GM18526 (cell line): ENCODE results near the gene KCNIP4.

Experiments used
- POLR2A ChIP-seq: IDR thresholded peaks from 3 replicates; pipeline ENCODE4 v1.6.1; 2011; ENCODE audit not compliant: insufficient read length; ENCODE audit errors: extremely low read depth

The KCNIP4 gene

DNA sequence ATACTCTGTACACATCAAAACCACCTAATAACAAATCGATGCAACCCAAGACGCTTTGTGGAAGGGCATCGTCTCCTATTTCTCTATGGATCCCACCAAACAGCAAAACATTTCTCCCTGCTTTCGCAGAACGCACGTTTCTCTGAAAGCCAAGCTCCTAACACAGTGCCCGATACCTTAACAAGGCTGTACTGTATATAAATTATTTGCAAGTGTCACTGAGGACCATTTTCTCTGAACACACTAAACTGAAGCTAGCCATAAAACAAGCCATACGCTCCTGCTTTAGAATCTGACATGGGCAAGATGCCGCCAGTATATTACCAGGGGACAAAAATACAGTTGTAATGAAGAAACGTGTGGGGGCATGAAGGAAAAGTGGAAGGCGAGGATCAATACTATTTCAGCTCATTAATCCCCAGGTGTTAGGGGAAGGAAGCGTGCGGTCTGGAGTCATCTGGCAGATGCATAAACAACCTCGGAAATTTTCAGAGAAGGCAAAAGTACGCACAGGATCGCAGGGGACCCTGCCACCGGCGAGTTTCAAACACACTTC, 703 bp downstream of the KCNIP4 start:
- no peak for TF ChIP-seq POLR2A

- TF ChIP-seq POLR2A: no peak
These were observed 1.7 kb downstream of the KCNIP4 start for GRCh38 chr4:21946858-21947257.

GRCh38 chr4:21921526-21922180, 26.9 kb downstream of the KCNIP4 start:
- TF ChIP-seq POLR2A: no peak

DNA sequence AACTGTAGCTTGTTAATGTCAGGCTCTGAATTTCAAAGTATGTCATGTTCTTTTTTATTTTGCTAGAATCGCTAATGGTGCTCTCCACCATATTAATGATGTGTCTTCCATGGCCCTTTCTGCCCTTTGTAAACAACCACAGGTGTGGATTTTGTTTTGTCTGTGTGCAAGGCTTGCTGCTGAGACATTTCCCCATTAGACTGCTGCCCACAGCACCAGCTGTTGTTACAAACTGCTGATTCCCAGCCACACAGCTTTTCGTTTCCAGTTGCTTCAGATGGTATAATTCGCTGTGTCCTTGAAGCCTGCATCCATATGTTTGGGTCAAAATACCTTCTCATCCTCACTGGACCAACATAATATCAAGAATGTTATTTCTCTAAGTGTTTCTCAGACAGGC, 32.8 kb downstream of the KCNIP4 start:
- TF ChIP-seq POLR2A: no peak

DNA sequence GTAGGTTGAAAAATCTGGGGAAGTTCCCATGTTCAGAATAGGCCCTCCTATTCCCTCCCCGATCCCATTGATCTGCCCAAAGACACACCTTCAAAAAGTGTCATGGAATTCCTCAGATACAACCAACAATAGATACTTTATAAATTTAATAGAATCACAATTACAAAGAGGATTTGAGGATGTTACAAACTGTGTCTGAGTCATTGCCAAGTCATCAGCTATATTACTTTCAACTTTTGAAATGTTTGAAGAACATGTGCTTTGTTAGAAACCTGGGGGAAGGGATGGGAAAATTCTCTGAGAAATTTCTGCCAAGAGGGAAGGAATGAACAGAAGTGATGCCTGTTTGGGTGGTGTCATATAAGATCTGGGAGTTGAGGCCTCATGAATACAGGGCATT, 46.7 kb downstream of the KCNIP4 start:
- no peak for TF ChIP-seq POLR2A

DNA sequence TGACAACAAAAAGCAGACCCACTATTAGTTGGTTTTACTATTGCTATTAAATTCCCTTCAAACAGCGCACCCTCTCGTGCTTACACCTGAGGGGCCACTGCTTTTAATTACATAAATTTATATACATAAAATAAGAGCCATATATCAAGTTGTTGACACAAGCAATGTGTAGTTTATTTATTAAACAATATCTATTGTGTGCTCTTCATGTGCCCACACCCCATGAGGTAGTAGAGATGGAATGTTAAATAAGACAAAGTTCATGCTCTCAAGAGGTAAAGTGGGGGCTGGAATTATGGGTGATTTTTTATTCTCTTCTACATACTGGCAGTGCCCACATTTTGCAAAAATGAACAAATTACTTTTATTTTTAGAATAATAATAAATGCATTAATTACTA, 47.3 kb downstream of the KCNIP4 start:
- TF ChIP-seq POLR2A: no peak

- TF ChIP-seq POLR2A: no peak
These were observed 48.4 kb downstream of the KCNIP4 start for GRCh38 chr4:21900211-21900610.

- TF ChIP-seq POLR2A: no peak
These were observed 50.5 kb downstream of the KCNIP4 start for GRCh38 chr4:21898101-21898500.

DNA sequence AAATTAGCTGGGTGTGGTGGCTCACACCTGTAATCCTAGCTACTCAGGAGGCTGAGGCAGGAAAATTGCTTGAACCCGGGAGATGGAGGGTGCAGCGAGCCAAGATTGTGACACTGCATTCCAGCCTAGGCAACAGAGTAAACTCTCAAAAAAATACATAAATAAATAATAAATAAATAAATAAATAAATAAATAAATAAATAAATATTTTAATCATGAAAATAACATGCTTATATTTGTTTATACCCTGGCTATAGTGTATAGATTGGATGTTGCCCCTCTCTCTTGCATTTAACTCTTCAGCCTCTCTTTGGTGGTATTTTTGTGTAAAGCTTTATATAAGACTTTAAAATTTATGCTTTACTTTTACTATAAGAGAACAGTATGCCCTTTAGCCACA, 51.8 kb downstream of the KCNIP4 start:
- no peak for TF ChIP-seq POLR2A

GRCh38 chr4:21893136-21893535, 55.4 kb downstream of the KCNIP4 start:
- TF ChIP-seq POLR2A: no peak

DNA sequence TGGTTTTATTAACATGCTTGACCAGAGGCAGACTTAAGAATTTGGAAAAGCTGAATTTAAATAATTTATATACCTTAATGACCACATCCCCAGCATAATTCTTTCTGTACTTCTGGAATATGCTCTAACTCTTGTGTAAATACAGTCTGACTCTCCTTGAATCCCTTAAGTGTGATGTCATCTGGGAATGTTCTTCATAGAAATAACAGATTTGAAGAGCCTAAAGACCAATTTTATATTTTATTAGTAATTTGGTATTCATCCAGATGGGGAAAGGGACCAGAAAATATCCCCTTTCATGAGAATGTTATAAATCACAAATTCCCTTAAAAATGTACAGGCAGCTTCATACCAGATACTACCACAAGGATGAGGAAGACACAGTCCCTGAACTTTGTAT, 58.3 kb downstream of the KCNIP4 start:
- no peak for TF ChIP-seq POLR2A

DNA sequence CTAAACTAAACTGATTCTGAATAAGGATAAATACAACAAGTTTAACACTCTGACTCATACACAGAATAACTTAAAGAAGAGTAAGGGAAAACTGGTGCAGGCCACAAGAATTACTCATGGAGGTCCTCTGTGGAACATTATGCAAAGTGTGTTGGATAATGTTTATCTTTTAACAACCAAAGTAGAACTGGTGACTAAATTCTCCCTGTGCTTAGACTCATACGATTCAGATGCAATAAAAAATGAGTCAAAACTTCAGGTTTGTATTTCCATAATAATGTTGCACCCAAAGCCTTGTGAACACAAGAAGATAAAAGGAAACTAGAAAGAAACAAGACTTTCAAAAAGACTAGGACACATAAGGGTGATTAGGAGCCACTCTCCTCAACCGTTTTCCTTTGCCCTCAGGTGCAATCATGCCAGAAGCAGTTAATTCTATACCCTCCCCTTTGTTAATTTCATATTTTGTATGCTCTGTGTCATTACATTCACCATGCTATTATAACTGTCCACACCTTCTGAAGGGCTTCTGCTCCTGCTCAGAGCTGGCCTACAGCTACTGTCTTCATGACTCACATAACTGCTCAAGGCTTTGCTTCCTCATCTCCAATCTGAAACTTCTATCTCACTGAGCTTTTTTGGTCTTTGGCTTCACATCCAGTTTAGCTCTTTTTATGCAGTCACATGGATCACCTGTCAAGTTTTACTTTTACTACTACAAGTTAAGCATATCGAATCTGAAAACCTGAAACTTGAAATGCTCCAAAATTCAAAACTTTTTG, 60.2 kb downstream of the KCNIP4 start:
- TF ChIP-seq POLR2A: no peak

- no peak for TF ChIP-seq POLR2A
These were observed 61.1 kb downstream of the KCNIP4 start for GRCh38 chr4:21887481-21887880.

DNA sequence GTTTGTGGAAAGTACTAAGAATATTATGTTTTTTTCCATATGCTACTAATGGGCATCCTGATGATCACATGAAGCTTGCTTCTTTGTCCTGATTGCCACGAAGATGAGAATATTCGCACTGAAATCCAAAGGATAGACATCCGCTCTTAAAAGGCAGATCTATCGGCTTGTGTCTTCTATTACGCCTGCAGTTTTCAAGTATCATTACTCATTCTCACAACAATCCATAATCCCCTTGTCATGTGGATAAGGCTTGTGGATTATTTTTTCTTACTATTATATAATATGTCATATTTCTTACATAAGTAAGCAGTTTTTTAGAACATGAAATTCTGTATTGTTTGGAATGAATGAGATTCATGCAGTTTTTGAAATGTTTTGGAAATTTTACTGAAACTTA, 62.8 kb downstream of the KCNIP4 start:
- TF ChIP-seq POLR2A: no peak

DNA sequence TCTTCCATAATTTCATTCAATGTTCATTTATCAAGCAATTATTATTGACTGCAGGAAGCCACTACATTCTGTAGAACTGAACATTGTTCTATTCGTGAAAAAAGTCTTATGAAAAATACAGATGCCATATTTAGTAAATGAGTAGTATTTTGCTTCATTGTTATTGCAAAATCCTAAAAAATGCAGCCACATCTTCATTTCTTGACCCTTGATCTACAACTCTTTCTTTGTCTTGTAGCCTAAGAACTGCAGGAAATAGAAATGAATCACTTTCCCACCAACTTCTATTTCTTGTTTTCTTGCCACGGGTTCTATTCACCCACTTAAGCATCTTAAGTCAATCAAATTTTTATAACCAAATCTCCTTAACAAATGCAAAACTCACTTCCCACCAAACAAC, 63.3 kb downstream of the KCNIP4 start:
- no peak for TF ChIP-seq POLR2A

DNA sequence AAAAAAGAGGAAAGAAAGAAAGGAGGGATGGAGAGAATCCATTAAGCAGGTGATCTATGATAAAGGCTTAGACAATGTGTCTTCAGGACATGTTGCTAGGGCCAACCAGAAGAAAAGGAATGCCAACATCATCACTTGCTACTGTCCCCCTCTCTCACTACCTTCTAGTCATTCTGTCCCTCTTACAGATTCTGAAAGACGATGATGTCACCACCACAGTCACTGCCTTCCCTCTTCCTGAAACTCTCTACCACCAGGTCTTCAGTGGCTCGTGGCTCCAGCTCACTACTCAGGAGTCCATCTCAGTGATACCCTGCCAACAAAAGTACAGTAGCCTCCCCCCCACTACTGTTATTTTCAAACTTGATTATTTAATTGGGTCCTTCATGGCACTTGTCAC, 64.0 kb downstream of the KCNIP4 start:
- TF ChIP-seq POLR2A: no peak

GRCh38 chr4:21882051-21882839, 66.3 kb downstream of the KCNIP4 start:
- no peak for TF ChIP-seq POLR2A
